Measurements from ENCODE around the gene TMEM117.
"Not testable (repeated sequence)": the region's sequence is repeated elsewhere in the genome, so short reads cannot be mapped to it uniquely, and the experiment has no call there.

The TMEM117 gene

DNA sequence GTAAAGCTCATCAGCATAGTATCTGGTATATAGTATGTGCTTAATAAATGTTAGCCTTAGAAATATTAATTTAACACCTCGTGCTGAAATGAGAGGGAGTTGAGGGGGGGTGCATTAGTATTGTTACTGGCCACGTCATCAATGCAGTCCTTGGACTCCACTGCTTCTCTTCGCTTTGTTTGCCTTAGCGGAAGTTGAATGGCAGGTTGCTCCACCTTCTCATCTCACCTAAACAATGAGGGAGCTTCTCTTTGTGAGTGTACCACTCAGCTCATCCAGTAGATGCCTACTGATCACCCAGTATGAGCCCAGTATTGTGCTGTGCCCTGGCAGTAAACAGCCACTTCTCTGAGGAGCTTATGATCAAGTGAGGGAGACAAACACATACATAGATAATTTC lies 4.5 kb downstream of the TMEM117 start:
- H3K27ac ChIP-seq (replicated peaks; ENCODE audit: low read length): no peak overlapping the region
- H3K9me3 ChIP-seq (replicated peaks in 1 of 2; ENCODE audit: control insufficient read depth in 2 of 2, insufficient read depth in 1 of 2, low read depth in 1 of 2, low read length in 2 of 2): no peaks in the 10 kb centered on the region
- DNase-seq (ENCODE audit: low spot score): no peak
- no peaks in the 10 kb centered on the region for H3K36me3 ChIP-seq (replicated peaks in 1 of 2; ENCODE audit: control insufficient read depth in 2 of 2, insufficient read depth in 2 of 2, low read length in 2 of 2)
- H4K8ac ChIP-seq (ENCODE audit: low read depth, low read length): no peak overlapping the region
- peaks cover 0 to 12% (median 2%) of the 10 kb centered on the region in 3 experiments for H3K27me3 ChIP-seq (ENCODE audit: control insufficient read depth in 3 of 3, insufficient read depth in 3 of 3, low read depth in 1 of 3, low read length in 3 of 3)
- H3K14ac ChIP-seq (ENCODE audit: low read length): no peak overlapping the region
- no CpG with 5 or more reads among the region's 4 CpGs for WGBS, 2 donors (ENCODE audit: extremely low coverage in 2 of 2, insufficient read length in 2 of 2, insufficient replicate concordance in 1 of 2)
- H3K4me1 ChIP-seq (ENCODE audit: control insufficient read depth in 2 of 2, insufficient read depth in 1 of 2, low read depth in 1 of 2, low read length in 2 of 2): no peaks in the 10 kb centered on the region
- H2AFZ ChIP-seq (ENCODE audit: low read length): no peak overlapping the region
- no peak overlapping the region for H3K4ac ChIP-seq (ENCODE audit: low read length)
- no peak overlapping the region for H3K18ac ChIP-seq (ENCODE audit: low read length)
- no peak overlapping the region for H3K4me3 ChIP-seq (ENCODE audit: low read length in 2 of 2)
- H3K4me2 ChIP-seq (ENCODE audit: insufficient read depth, low read length, poor library complexity, severe bottlenecking): no peak overlapping the region
- no peak overlapping the region for H2BK12ac ChIP-seq (ENCODE audit: low read length)
- no peak overlapping the region for H3K23ac ChIP-seq (ENCODE audit: low read depth, low read length, poor library complexity)
- H3K79me1 ChIP-seq (ENCODE audit: low read depth, low read length): no peaks in the 10 kb centered on the region
- no peak overlapping the region for H4K91ac ChIP-seq (ENCODE audit: low read depth, low read length, poor library complexity)
- H2BK120ac ChIP-seq (ENCODE audit: low read depth, low read length): no peak overlapping the region
- no peak overlapping the region for H2BK15ac ChIP-seq (ENCODE audit: low read length)
- no peak overlapping the region for H3K9ac ChIP-seq (ENCODE audit: low read depth, low read length, poor library complexity)
- H2AK5ac ChIP-seq (ENCODE audit: low read depth, low read length): no peak overlapping the region
- no peak overlapping the region for H2BK5ac ChIP-seq (ENCODE audit: low read length)

GRCh38 chr12:43841253-43841652 lies 5.4 kb downstream of the TMEM117 start:
- no peak overlapping the region for H2BK15ac ChIP-seq (ENCODE audit: low read length)
- H3K4me1 ChIP-seq (ENCODE audit: control insufficient read depth in 2 of 2, insufficient read depth in 1 of 2, low read depth in 1 of 2, low read length in 2 of 2): no peaks in the 10 kb centered on the region
- no peak overlapping the region for H3K18ac ChIP-seq (ENCODE audit: low read length)
- no peaks in the 10 kb centered on the region for H3K9me3 ChIP-seq (replicated peaks in 1 of 2; ENCODE audit: control insufficient read depth in 2 of 2, insufficient read depth in 1 of 2, low read depth in 1 of 2, low read length in 2 of 2)
- H3K23ac ChIP-seq (ENCODE audit: low read depth, low read length, poor library complexity): no peak overlapping the region
- H3K4ac ChIP-seq (ENCODE audit: low read length): no peak overlapping the region
- H3K79me1 ChIP-seq (ENCODE audit: low read depth, low read length): no peaks in the 10 kb centered on the region
- WGBS, 2 donors (ENCODE audit: extremely low coverage in 2 of 2, insufficient read length in 2 of 2, insufficient replicate concordance in 1 of 2): no CpG with 5 or more reads among the region's 3 CpGs
- no peak overlapping the region for H4K91ac ChIP-seq (ENCODE audit: low read depth, low read length, poor library complexity)
- H2AFZ ChIP-seq (ENCODE audit: low read length): no peak overlapping the region
- no peak overlapping the region for H4K8ac ChIP-seq (ENCODE audit: low read depth, low read length)
- no peak overlapping the region for H3K27ac ChIP-seq (replicated peaks; ENCODE audit: low read length)
- H3K36me3 ChIP-seq (replicated peaks in 1 of 2; ENCODE audit: control insufficient read depth in 2 of 2, insufficient read depth in 2 of 2, low read length in 2 of 2): no peaks in the 10 kb centered on the region
- DNase-seq (ENCODE audit: low spot score): no peak
- H2BK120ac ChIP-seq (ENCODE audit: low read depth, low read length): no peak overlapping the region
- no peak overlapping the region for H2BK5ac ChIP-seq (ENCODE audit: low read length)
- H3K9ac ChIP-seq (ENCODE audit: low read depth, low read length, poor library complexity): no peak overlapping the region
- H2BK12ac ChIP-seq (ENCODE audit: low read length): no peak overlapping the region
- no peak overlapping the region for H3K4me3 ChIP-seq (ENCODE audit: low read length in 2 of 2)
- no peak overlapping the region for H3K14ac ChIP-seq (ENCODE audit: low read length)
- peaks cover 0 to 4% (median 0%) of the 10 kb centered on the region in 3 experiments for H3K27me3 ChIP-seq (ENCODE audit: control insufficient read depth in 3 of 3, insufficient read depth in 3 of 3, low read depth in 1 of 3, low read length in 3 of 3)
- no peak overlapping the region for H2AK5ac ChIP-seq (ENCODE audit: low read depth, low read length)
- no peak overlapping the region for H3K4me2 ChIP-seq (ENCODE audit: insufficient read depth, low read length, poor library complexity, severe bottlenecking)

DNA sequence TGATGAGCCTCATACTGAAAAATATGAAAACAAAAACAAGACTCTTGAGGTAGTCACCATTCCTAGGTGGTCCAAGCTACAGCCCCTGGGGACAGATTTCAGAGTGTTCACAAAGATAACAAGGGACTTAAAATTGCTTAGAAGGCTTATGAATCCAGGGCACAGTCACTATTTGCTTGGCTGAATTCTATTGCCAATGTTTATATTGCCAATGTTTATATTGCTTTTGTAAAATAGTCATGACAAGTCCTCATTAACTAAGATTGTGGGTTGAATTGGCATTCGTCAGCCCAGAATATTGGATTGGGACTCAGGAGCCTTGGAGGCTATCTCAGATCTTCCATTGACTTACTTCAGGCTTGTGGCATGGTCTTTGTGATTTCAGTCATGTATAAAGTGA lies 6.4 kb downstream of the TMEM117 start:
- Histone ChIP-seq H3K4me3 (ENCODE audit: low read length in 2 of 2) (no peak overlapping the region), H3K4me2 (ENCODE audit: insufficient read depth, low read length, poor library complexity, severe bottlenecking) (no peak overlapping the region), H3K14ac (ENCODE audit: low read length) (no peak overlapping the region), H3K27ac (replicated peaks; ENCODE audit: low read length) (no peak overlapping the region), H2BK12ac (ENCODE audit: low read length) (no peak overlapping the region), H2BK5ac (ENCODE audit: low read length) (no peak overlapping the region), H3K9me3 (replicated peaks in 1 of 2; ENCODE audit: control insufficient read depth in 2 of 2, insufficient read depth in 1 of 2, low read depth in 1 of 2, low read length in 2 of 2) (no peaks in the 10 kb centered on the region), H3K27me3 (ENCODE audit: control insufficient read depth in 3 of 3, insufficient read depth in 3 of 3, low read depth in 1 of 3, low read length in 3 of 3) (no peaks in the 10 kb centered on the region), H3K18ac (ENCODE audit: low read length) (no peak overlapping the region), H2AK5ac (ENCODE audit: low read depth, low read length) (no peak overlapping the region), H3K4ac (ENCODE audit: low read length) (no peak overlapping the region), H3K4me1 (ENCODE audit: control insufficient read depth in 2 of 2, insufficient read depth in 1 of 2, low read depth in 1 of 2, low read length in 2 of 2) (peaks cover 0 to 1% of the 10 kb centered on the region in 2 donors), H2AFZ (ENCODE audit: low read length) (no peak overlapping the region), H2BK15ac (ENCODE audit: low read length) (no peak overlapping the region), H3K79me1 (ENCODE audit: low read depth, low read length) (no peaks in the 10 kb centered on the region), H4K91ac (ENCODE audit: low read depth, low read length, poor library complexity) (no peak overlapping the region), H3K36me3 (replicated peaks in 1 of 2; ENCODE audit: control insufficient read depth in 2 of 2, insufficient read depth in 2 of 2, low read length in 2 of 2) (no peaks in the 10 kb centered on the region), H4K8ac (ENCODE audit: low read depth, low read length) (no peak overlapping the region), H3K23ac (ENCODE audit: low read depth, low read length, poor library complexity) (no peak overlapping the region), H3K9ac (ENCODE audit: low read depth, low read length, poor library complexity) (no peak overlapping the region), H2BK120ac (ENCODE audit: low read depth, low read length) (no peak overlapping the region)
- no CpG with 5 or more reads among the region's 1 CpG for WGBS, 2 donors (ENCODE audit: extremely low coverage in 2 of 2, insufficient read length in 2 of 2, insufficient replicate concordance in 1 of 2)
- no peak for DNase-seq (ENCODE audit: low spot score)

GRCh38 chr12:43847425-43848225 lies 11.7 kb downstream of the TMEM117 start:
- H4K91ac ChIP-seq (ENCODE audit: low read depth, low read length, poor library complexity); H2BK15ac ChIP-seq (ENCODE audit: low read length); H3K27me3 ChIP-seq (ENCODE audit: control insufficient read depth in 3 of 3, insufficient read depth in 3 of 3, low read depth in 1 of 3, low read length in 3 of 3); H3K4ac ChIP-seq (ENCODE audit: low read length); H2BK12ac ChIP-seq (ENCODE audit: low read length); H3K23ac ChIP-seq (ENCODE audit: low read depth, low read length, poor library complexity); H3K4me3 ChIP-seq (ENCODE audit: low read length in 2 of 2); H4K8ac ChIP-seq (ENCODE audit: low read depth, low read length); H3K79me1 ChIP-seq (ENCODE audit: low read depth, low read length); DNase-seq (ENCODE audit: low spot score); H3K27ac ChIP-seq (replicated peaks; ENCODE audit: low read length); H2BK5ac ChIP-seq (ENCODE audit: low read length); H3K4me2 ChIP-seq (ENCODE audit: insufficient read depth, low read length, poor library complexity, severe bottlenecking); H3K14ac ChIP-seq (ENCODE audit: low read length); H3K4me1 ChIP-seq (ENCODE audit: control insufficient read depth in 2 of 2, insufficient read depth in 1 of 2, low read depth in 1 of 2, low read length in 2 of 2); H3K36me3 ChIP-seq (replicated peaks in 1 of 2; ENCODE audit: control insufficient read depth in 2 of 2, insufficient read depth in 2 of 2, low read length in 2 of 2); H3K9ac ChIP-seq (ENCODE audit: low read depth, low read length, poor library complexity); H3K9me3 ChIP-seq (replicated peaks in 1 of 2; ENCODE audit: control insufficient read depth in 2 of 2, insufficient read depth in 1 of 2, low read depth in 1 of 2, low read length in 2 of 2); H2AK5ac ChIP-seq (ENCODE audit: low read depth, low read length); H2BK120ac ChIP-seq (ENCODE audit: low read depth, low read length); H2AFZ ChIP-seq (ENCODE audit: low read length); H3K18ac ChIP-seq (ENCODE audit: low read length): not testable (repeated sequence)
- WGBS, 2 donors (ENCODE audit: extremely low coverage in 2 of 2, insufficient read length in 2 of 2, insufficient replicate concordance in 1 of 2): no CpG with 5 or more reads among the region's 4 CpGs
